Measurements from ENCODE around the gene BIRC5.

DNA sequence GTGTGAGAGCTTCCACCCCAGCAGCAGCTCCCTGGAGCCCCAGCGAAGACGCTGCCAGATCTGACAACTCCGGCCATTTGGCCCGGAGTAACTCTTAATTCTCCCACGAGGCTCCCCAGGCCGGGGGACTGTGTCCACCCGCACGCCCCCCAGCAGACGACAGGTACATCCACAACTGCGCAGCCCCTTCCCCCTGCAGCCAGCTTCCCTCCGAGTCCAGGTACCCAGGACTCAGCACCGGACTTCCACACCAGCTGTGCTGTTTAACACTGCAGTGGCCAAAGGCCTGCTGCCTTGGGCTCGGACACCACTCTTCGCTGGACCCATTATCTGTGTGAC, 38.4 kb upstream of the BIRC5 start:
- TF ChIP-seq, protein P1, sequence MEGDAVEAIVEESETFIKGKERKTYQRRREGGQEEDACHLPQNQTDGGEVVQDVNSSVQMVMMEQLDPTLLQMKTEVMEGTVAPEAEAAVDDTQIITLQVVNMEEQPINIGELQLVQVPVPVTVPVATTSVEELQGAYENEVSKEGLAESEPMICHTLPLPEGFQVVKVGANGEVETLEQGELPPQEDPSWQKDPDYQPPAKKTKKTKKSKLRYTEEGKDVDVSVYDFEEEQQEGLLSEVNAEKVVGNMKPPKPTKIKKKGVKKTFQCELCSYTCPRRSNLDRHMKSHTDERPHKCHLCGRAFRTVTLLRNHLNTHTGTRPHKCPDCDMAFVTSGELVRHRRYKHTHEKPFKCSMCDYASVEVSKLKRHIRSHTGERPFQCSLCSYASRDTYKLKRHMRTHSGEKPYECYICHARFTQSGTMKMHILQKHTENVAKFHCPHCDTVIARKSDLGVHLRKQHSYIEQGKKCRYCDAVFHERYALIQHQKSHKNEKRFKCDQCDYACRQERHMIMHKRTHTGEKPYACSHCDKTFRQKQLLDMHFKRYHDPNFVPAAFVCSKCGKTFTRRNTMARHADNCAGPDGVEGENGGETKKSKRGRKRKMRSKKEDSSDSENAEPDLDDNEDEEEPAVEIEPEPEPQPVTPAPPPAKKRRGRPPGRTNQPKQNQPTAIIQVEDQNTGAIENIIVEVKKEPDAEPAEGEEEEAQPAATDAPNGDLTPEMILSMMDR (IDR thresholded peaks at IDR 0.05), result no peak
- no peak for TF ChIP-seq POLR2A (IDR thresholded peaks at IDR 0.05)
